Ishikawa (cell line): ENCODE results near the gene CRTC1.

Experiments used
- CEBPB ChIP-seq: IDR thresholded peaks from 2 replicates; pipeline ENCODE4 v1.6.1; 2012
- EP300 ChIP-seq: IDR thresholded peaks from 2 replicates; pipeline ENCODE4 v1.6.1; 2012; ENCODE audit warnings: borderline replicate concordance
- RAD21 ChIP-seq: IDR thresholded peaks from 2 replicates; pipeline ENCODE4 v1.6.1; 2012; ENCODE audit warnings: low read depth
- TEAD4 ChIP-seq: IDR thresholded peaks from 2 replicates; pipeline ENCODE4 v1.6.1; 2012
- YY1 ChIP-seq: IDR thresholded peaks from 2 replicates; pipeline ENCODE4 v1.6.1; 2012; ENCODE audit warnings: low read depth
- ZBTB7A ChIP-seq: IDR thresholded peaks from 2 replicates; pipeline ENCODE4 v1.6.1; 2012; ENCODE audit warnings: low read depth
- TF ChIP-seq, protein P1 (sequence below): IDR thresholded peaks from 2 replicates; pipeline ENCODE4 v1.6.1; 2012

DNA sequence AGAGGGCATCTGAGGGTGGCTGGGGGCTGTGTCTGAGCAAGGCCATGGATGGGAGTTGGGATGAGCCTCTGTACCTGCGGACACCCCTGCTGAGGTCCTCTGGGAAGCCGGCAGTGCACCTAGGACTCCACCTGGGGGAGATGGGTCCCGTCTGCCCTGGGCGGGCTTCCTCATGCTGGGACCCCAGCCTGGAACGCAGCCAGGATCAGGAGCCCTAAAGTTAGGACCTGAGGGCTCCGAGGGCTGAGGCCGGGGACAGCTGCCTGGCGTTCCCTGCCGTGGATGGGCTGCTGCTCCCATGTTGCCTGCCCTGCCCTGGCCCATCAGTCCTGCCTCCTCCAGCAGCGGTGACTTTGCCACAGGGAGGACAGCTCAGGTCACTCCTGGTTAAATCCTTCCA is 26.1 kb downstream of the CRTC1 start:
- TF ChIP-seq RAD21, result no peak
- no peak for TF ChIP-seq ZBTB7A
- TF ChIP-seq EP300, result no peak
- no peak for TF ChIP-seq YY1
- no peak for TF ChIP-seq CEBPB
- no peak for TF ChIP-seq TEAD4
- TF ChIP-seq, protein P1, sequence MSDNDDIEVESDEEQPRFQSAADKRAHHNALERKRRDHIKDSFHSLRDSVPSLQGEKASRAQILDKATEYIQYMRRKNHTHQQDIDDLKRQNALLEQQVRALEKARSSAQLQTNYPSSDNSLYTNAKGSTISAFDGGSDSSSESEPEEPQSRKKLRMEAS, result no peak
